Vagina (tissue), 2 donors: ENCODE measurements around the gene TH. TPM values are rescaled to one million over a fixed set of nuclear protein-coding genes. Genes with fewer than 3 reads are reported as not detected.
"Not testable (repeated sequence)": the region's sequence is repeated elsewhere in the genome, so short reads cannot be mapped to it uniquely, and the experiment has no call there.

Source experiments
- DNase-seq, 2 donors: peaks; one replicate each; pipeline ENCODE4 v3.0.0-alpha.2; 2017; ENCODE audit errors: extremely low spot score in 2 of 2
- H3K27ac ChIP-seq: fragments of 200-600 bp; sonication (generic); one replicate; pipeline ENCODE4 v1.5.1; 2019
- H3K27me3 ChIP-seq: fragments of 200-600 bp; sonication (generic); one replicate; pipeline ENCODE4 v1.5.1; 2019
- H3K36me3 ChIP-seq, 2 donors: fragments of 200-600 bp; sonication (generic); one replicate each; pipeline ENCODE4 v1.5.1; 2017 to 2019
- H3K4me1 ChIP-seq: fragments of 200-600 bp; sonication (generic); one replicate; pipeline ENCODE4 v1.5.1; 2019
- H3K4me3 ChIP-seq, 2 donors: fragments of 200-600 bp; sonication (generic); 1 replicate in 1 of 2; 2 replicates in 1 of 2; pipeline ENCODE4 v1.5.1; 2016 to 2019
- H3K9me3 ChIP-seq: fragments of 200-600 bp; sonication (generic); one replicate; pipeline ENCODE4 v1.5.1; 2019
- POLR2A ChIP-seq, 2 donors: fragments of 450-650 bp; IDR thresholded peaks; one replicate each; pipeline ENCODE4 v1.6.1; 2017; ENCODE audit warnings: antibody characterized with exemption in 2 of 2, mild to moderate bottlenecking in 2 of 2, moderate library complexity in 2 of 2
- POLR2AphosphoS5 ChIP-seq, 2 donors: sonication (generic); formaldehyde crosslinking; IDR thresholded peaks; one replicate each; pipeline ENCODE4 v1.9.0; 2017; ENCODE audit warnings: antibody characterized with exemption in 2 of 2, mild to moderate bottlenecking in 2 of 2, low read depth in 1 of 2; ENCODE audit not compliant: insufficient read depth in 1 of 2
- intact Hi-C: fragments of 100-400 bp; cut with DNase I; formaldehyde crosslinking; loops from one replicate; pipeline ENCODE4 v1.15.1; 2023
- total RNA-seq: library from RNA; depleted of rRNA; stranded (reverse); fragments of >200 nt; gene quantifications from one replicate; pipeline ENCODE4 v1.2.3, GENCODE V29; 2016
- TF ChIP-seq, protein P1 (sequence below), 3 experiments: fragments of 450-650 bp in 2 of 3; fragments of 200-600 bp in 1 of 3; sonication (generic) in 1 of 3; IDR thresholded peaks; one replicate each; pipeline ENCODE4 v1.5.1; 2017 to 2019; ENCODE audit warnings: antibody characterized with exemption in 3 of 3, mild to moderate bottlenecking in 2 of 3, moderate library complexity in 2 of 3

Gene TH
- total RNA-seq, 1 donor from 2014 or later = 21.9 TPM

DNA sequence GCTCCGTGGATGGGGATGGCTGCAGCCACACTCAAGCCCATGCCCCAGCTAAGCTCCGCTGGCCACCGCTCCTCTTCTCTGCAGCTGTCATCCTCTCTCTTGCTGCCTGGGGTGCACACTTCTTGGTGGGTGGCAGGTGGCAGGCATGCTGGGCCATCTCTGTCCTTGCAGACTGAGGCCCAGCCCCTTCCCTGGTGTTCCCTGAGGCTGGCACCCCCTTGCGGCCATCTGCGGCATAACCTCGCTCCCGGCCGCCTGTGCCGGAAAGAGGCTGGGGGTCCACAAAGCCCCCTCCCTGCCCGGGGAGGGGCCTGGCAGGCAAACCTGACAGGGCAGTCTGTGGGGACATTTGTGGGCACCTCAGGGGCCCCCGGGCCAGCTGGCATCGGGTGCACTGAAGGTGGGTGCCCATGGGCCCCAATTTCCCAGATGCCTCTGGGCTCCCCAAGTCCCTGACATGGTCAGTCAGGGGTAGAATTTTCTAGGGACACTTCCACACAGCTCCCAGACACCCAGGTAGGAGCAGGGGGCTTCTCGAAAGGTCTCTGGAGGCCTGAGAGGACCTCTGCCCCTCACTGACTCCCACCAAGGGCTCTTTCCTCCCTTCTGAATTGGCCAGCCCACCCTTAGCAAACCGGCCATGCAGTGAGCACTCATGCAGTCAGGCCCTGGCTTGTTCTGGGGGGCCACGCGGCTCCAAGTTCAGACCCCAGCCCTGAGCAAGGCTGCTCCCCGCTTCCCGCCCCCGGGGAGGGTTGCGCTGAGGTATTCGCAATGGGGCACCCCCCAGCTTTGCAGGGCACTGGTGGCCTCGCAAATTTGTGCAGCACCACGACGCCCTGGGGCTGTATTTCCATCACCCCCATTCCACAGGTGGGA is 23.5 kb upstream of the TH start:
- DNase-seq = no peak
- Histone ChIP-seq H3K9me3 (no peaks in the 10 kb centered on the region), H3K4me1 (no peaks in the 10 kb centered on the region), H3K4me3 (no peak overlapping the region), H3K36me3 (no peaks in the 10 kb centered on the region), H3K27ac (no peak overlapping the region), H3K27me3 (no peaks in the 10 kb centered on the region)
- no peak for TF ChIP-seq POLR2AphosphoS5 (IDR thresholded peaks at IDR 0.05; ENCODE audit: insufficient read depth in 1 of 2, low read depth in 1 of 2)
- TF ChIP-seq, protein P1, sequence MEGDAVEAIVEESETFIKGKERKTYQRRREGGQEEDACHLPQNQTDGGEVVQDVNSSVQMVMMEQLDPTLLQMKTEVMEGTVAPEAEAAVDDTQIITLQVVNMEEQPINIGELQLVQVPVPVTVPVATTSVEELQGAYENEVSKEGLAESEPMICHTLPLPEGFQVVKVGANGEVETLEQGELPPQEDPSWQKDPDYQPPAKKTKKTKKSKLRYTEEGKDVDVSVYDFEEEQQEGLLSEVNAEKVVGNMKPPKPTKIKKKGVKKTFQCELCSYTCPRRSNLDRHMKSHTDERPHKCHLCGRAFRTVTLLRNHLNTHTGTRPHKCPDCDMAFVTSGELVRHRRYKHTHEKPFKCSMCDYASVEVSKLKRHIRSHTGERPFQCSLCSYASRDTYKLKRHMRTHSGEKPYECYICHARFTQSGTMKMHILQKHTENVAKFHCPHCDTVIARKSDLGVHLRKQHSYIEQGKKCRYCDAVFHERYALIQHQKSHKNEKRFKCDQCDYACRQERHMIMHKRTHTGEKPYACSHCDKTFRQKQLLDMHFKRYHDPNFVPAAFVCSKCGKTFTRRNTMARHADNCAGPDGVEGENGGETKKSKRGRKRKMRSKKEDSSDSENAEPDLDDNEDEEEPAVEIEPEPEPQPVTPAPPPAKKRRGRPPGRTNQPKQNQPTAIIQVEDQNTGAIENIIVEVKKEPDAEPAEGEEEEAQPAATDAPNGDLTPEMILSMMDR (IDR thresholded peaks at IDR 0.05) = peak; percentile 36 to 55 (median 51)
- intact Hi-C loops = loop anchor here (5.0 kb wide), 1 partner anchor 112 kb away; no protein-coding TSS in a partner anchor

DNA sequence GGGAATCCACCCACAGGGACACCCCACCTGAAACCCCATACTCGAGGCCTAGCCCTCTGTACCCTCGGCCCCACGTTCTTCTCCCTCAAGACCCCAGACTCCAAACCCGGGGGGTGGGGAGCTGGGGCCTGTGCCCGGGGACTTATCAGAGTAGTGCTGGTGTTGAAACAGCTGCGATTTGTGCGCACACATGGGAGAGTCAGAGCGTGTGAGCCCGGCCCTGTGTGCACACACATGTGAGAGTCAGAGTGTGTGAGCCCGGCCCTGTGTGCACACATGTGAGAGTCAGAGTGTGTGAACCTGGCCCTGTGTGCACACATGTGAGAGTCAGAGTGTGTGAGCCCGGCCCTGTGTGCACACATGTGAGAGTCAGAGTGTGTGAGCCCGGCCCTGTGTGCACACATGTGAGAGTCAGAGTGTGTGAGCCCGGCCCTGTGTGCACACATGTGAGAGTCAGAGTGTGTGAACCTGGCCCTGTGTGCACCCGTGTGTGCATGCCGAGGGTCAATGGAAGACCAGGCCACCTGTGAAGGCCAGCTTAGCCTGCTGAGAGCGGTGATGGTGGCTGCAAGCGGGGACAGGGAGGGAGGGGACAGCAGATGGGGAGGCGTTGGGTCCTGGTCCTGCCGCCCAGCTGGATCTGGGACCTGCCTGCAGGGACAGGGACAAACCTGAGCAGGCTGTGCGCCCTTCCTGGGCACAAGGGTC is 22.4 kb upstream of the TH start:
- H3K9me3 ChIP-seq, DNase-seq, intact Hi-C loops, H3K4me1 ChIP-seq, H3K4me3 ChIP-seq, H3K27me3 ChIP-seq, H3K27ac ChIP-seq, H3K36me3 ChIP-seq: not testable (repeated sequence)

DNA sequence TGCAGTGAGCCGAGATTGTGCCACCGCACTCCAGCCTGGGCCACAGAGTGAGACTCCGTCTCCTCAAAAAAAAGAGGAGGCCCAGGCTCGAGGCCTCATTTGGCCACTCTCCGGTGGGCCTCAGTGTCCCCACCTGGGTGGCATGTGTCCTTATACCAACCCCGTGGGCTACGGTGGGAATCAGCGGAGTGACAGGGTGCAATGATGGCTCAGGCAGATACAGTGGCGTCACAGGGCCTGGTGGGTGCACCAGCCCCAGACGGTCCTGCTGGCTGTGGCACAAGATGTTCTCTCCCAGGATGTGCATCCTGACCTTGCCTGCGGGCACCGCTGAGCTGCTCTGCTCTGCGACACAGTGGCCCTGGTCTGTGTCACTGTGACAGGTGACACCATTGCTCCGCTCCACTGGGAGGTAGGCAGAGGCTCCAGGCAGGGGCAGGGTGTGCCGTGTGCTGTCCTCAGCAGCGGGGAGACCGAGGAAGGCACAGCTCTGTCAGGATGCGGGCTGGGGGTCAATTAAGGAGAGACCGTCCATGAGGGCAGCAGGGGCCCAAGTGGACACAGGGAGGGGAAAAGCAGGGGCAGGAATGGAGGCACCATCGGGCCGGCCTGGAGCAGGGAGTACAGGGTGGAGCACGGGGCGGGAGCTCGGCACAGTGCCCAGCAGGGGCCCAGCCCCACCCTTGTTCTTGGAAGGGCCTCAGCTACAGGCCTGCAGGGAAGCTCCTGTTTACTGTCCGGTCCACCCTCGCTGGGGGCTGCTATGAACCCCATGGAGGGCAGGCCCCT is 21.7 kb upstream of the TH start:
- no peak for TF ChIP-seq POLR2A (IDR thresholded peaks at IDR 0.05)
- TF ChIP-seq, protein P1 (IDR thresholded peaks at IDR 0.05) = no peak
- H3K36me3 ChIP-seq = no peaks in the 10 kb centered on the region
- no peak overlapping the region for H3K4me3 ChIP-seq
- H3K4me1 ChIP-seq = no peaks in the 10 kb centered on the region
- DNase-seq = no peak
- H3K27me3 ChIP-seq = no peaks in the 10 kb centered on the region
- no peak overlapping the region for H3K27ac ChIP-seq
- no peaks in the 10 kb centered on the region for H3K9me3 ChIP-seq
- intact Hi-C loops = no loop called here

DNA sequence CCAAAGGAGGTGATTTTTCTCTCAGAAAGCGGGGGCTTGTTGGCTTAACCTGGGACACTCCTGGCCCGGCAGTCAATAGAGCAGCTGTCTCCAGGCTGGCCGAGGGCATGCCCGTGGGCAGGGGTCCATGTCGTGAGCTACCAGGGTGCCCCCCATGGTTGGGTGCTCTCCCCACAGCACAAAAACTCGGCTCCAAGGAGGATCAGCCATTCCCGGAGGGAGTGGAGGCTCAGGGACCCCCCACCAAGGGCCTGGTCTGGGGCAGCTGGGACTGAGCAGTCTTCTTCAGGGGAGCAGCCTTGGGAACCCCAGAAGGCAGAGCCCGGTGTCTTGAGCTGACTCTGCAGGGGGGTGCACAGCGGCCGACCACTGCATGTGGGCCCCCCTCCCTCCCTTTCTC is 20.8 kb upstream of the TH start:
- no peaks in the 10 kb centered on the region for H3K9me3 ChIP-seq
- H3K27me3 ChIP-seq = no peaks in the 10 kb centered on the region
- no peak for TF ChIP-seq POLR2A (IDR thresholded peaks at IDR 0.05)
- TF ChIP-seq, protein P1 (IDR thresholded peaks at IDR 0.05) = no peak
- no peak for TF ChIP-seq POLR2AphosphoS5 (IDR thresholded peaks at IDR 0.05; ENCODE audit: insufficient read depth in 1 of 2, low read depth in 1 of 2)
- no peak overlapping the region for H3K27ac ChIP-seq
- H3K4me3 ChIP-seq = no peak overlapping the region
- no peaks in the 10 kb centered on the region for H3K4me1 ChIP-seq
- no peak for DNase-seq
- H3K36me3 ChIP-seq = no peaks in the 10 kb centered on the region
- intact Hi-C loops = no loop called here

DNA sequence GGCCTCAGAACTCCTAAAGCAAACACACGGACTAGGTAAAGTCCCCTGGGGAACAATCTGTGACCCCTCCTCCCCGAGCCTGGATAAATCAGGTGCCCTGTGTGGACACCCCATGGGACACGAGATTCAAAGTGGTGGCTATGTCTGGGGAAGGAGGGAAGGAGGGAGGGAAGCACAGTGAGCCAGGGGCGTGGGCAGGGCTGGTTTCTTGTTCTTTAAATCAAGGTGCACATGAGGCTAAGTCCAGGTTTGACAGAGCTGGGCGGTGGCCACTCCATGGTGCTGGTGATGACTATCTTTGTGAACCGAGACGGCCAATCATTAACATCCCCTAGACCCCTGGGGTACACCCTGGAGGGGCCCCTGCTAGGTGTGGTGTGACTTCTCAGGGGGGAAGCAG is 20.3 kb upstream of the TH start:
- DNase-seq = no peak
- H3K9me3 ChIP-seq = no peaks in the 10 kb centered on the region
- no peaks in the 10 kb centered on the region for H3K27me3 ChIP-seq
- H3K4me1 ChIP-seq = no peaks in the 10 kb centered on the region
- no peaks in the 10 kb centered on the region for H3K36me3 ChIP-seq
- TF ChIP-seq, protein P1 (IDR thresholded peaks at IDR 0.05) = no peak
- TF ChIP-seq POLR2A (IDR thresholded peaks at IDR 0.05) (no peak), POLR2AphosphoS5 (IDR thresholded peaks at IDR 0.05; ENCODE audit: insufficient read depth in 1 of 2, low read depth in 1 of 2) (no peak)
- no peak overlapping the region for H3K4me3 ChIP-seq
- no peak overlapping the region for H3K27ac ChIP-seq
- intact Hi-C loops = no loop called here
